Glomerular visceral epithelial cell (primary cell): ENCODE measurements around the gene SYT7.

Source experiments
- DNase-seq: peaks from one replicate; pipeline ENCODE4 v3.0.0-alpha.2; 2016; ENCODE audit errors: extremely low spot score

The SYT7 gene

DNA sequence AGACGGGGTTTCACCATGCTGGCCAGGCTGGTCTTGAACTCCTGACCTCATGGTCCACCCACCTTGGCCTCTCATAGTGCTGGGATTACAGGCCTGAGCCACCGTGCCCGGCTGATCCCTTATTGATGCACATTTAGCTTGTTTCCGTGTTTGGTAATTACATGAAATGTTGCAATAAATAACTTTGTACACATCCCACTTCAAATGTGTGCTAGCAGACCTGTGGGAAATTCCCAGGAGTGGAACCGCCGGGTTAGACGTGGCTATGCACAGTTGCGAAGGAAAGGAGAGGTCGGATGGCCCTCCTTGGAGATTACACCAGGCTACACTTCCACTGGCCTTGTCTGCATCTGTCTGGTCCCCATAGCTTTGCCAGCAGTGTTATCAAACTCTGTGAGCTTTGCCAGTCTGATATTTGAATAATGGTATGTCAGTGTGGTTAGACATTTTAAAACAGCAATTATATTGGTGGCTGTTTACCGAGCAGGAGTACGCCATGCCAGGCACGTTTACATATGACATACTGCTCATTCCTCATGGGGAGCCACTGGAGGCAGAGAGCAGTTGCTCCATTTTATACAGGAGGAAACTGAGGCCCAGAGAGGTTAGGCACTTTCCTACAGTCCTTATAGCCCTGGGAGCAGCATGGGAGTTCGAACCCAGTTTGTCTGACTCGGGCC is 27.2 kb upstream of the SYT7 start:
- DNase-seq, result no peak

DNA sequence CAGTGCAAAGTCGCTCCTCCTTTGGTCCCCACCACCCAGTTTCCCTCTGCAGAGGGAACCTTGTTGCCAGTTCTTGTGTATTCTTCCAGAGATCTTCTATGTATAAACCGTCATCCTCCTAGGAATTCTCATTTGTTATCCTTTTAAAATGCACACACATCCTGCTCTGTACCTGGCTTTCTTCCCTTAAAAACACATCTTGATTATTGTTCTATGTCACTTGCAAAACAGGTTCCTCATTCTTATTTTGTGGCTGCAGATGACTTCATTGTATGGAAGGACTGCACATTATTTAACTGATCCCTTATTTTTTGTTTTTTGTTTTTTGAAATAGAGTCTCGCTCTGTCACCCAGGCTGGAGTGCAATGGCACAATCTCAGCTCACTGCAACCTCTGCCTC is 26.6 kb upstream of the SYT7 start:
- DNase-seq, result no peak

DNA sequence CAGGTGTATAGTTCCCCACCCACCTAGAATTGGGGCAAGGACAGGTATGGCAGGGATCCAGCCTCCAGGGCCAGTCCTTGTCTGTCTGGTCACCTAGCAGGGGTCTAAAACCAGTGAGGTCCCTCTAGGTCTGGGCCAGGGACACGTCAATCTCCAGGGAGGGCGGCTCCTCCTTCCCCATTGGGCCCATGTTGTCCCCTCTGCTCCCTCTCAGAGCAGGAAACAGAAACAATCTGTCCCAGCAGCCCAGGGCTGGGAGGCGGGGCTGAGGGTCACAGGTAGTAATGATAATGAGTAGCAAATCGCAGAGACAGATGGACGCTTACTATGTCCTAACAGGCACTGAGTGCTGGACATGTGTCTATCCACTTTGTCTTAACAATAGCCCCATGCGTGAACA is 22.8 kb upstream of the SYT7 start:
- no peak for DNase-seq

DNA sequence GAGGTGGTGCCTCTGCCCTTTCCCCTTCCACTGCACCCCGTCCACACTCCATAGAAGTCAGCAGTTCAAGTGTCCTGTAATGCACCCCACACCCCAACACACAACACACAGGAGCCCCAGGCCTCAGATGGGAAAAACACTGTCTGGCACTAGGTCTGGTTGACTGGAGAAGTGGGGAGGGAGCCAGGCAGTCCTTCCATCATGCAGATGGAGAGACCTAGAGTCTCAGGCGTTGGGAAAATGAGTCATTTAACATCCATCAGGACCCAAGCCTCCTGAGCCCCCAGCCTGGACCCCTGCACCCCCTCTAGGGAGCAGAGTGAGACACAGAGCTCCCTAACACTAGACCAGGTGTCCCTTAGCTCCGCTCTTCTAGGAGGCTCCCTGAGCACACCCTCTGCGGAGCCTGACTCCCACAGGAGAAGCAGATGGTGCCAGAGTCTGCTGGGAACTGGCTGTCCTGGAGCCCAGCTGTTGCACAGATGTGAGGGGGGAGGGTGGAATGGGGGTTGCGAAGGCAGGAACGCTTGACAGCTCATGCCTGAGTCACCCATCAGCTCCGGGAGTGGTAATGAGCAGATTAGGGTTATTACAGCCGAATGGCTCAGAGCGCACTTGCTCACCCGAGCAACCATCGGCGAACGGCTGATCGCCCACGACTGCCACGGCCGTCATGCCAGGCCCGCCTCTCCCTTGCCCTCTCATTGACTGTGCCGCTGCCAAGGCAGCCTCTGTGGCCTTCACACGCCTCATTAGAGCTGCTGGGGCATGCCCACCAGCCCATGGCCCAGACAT is 22.1 kb upstream of the SYT7 start:
- DNase-seq, result peak; percentile 90

DNA sequence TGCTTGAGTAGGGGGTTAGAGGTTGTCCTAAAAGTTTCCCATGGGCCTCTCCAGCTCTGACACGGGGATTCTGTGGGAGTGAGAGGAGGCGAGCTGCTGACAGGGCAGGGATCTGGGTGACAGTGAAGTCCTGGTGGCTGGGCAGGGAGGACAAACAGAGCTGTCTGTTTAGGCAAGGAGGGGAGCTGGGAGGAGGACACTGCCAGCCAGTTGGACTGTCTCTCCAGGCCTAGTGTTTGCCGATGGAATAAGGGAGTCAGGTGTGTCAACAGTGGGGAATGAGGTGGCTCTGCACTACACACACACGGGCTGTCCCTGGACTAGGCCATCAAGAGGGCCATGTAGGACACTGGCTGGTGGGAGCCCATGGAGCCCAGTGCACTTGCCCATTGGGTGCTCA is 20.6 kb upstream of the SYT7 start:
- no peak for DNase-seq

DNA sequence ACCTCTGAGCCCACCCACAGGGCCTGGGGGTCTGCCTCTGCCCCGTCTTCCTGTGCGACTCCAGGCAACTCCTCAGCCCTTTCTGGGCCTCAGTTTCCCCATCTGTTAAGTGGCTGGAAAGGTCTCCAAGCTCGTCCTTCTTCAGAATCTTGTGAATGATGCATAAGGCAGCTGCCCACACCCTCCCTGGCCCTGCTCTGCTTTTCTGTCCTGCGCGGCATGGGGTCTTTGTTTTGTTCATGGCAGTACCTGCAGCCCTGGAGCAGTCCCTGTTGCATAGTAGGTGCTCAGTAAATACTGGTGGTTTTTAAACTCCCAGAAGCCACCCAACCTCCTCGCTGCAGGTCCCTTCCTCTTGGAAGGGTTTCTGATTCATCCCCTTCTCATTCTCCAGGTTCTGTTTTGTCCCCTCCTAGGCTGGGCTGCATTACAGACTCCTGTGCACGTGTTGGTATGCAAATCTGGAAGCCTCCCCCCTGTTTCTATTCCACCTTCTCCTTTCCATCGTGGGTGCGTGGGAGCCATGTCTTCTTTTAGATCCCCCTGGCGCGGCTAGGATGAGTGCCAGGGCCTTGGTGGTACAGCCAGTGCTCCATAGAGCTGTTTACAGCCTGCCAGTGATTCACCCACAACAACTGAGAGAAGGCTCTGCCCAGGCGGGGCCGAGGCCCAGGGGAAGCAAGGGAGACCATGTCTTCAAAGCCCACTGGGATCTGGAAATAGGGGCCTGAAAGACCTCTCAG is 19.3 kb upstream of the SYT7 start:
- no peak for DNase-seq

DNA sequence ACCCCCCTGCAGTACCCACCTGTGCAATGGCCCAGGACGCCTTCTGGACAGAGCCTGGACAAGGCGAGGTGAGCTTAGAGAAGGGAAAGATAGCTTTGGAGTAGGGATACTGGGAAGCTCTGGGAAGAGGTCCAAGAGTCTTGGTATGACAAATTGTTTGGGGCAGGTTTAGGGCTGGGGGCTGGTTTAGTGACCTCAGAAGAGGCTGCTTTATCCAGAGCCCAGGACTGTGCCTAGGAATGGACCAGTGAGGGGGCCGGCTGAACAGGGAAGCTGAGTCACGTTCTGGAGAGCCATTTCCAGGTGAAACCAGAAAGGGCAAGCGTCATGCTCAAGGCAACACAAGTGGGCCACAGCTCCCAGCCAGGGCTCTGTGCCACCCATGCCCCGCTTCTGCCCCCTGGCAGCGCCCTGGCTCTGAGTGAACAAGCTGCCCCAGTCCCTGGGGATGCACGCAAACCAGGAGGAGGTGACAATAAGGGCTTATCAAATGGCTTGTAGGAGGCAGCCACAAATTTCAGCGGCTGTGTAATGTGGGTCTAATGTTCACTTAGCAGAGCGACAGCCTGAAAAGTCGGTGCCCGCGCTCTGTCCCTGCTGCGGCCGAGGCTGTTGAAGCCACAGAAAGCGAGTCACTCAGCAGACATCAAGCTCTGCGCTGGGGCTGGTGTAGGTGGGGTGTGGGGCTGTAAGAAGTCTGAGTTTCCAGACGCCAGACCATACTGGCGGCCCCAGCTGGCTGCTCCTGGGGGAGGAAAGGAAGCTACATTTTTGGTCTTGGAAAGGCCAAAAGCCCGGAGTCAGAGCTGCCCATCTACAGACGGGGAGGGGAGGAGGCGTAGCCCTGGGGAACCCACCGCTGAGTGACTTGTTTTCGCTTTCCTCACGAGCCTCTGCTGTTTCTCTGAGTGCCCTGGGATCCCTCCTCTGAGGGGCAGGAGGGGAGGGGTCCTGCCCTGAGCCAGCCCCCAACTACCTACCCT is 18.3 kb upstream of the SYT7 start:
- peak; percentile 38 for DNase-seq

DNA sequence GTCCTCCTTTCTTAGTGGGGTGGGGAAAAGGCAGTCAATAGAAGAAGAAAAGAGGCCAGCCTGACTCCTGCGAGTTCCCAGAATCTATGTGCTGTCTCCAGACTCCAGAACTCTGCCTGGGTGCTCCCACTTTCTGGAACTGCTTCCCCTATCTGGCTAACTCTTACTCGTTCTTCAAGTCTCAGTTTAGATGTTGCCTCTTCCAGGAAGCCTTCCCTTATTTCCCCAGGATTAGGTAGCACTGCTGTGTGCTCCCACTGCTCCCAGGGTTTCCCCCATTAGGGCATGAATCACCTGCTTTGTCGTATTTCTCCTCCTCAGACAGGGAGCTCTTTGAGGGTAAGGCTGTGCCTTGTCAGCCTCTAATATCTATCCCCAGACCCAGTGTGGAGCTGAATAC is 17.5 kb upstream of the SYT7 start:
- DNase-seq, result no peak

DNA sequence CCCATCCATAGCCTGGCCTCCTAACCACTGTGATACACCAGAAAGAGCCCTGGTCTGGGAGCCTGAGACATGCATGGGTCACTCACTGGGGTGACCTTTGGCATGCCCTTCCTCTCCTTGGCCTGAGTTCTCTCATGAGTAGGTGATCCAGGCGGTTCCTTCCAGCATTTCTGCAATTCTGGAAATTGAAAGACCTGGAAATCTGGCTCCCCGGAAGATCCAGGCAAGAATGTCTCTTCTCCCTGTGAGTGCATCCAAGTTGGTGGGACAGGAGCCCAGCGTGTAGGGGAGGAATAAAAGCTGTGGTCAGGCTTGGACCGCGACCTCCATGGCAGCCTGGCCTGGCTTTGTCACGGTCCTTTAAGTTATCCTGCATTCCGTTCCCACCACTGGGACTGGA is 16.1 kb upstream of the SYT7 start:
- DNase-seq, result no peak

DNA sequence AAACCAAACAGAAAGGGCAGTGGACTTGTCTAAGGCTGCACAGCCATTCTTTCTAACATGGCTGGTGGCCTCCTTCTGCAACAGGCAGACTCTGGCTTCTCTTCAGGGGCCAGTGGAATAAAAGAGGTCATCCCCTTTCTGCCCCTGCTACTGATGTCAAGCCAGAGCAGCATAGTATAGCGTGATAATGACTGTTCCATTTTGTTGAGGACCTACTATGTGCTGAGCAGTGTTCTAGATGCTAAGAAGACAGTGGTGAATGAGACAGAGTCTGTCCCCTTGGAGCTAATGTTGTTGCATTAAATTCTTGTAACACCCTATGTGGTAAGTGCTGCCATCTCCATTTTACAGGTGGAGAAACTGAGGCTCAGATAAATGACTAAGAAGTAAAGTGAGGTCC is 15.7 kb upstream of the SYT7 start:
- no peak for DNase-seq

DNA sequence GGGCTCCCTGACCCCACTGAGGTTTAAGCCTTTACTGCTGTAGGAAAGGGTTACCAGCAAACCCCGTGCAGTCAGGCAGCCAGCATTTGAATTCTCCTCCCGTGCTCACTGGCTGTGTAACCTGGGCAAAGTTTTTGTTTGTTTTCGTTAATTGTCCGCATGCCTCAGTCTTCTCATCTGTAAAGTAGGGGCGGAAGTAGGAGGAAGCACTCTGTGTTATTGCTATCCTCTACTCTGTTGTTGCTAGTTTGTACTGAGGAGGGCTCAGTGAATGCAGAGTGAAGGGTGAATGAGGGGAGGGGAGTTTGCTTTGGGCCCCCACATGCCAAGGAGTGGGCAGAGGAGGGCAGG is 14.0 kb upstream of the SYT7 start:
- no peak for DNase-seq

DNA sequence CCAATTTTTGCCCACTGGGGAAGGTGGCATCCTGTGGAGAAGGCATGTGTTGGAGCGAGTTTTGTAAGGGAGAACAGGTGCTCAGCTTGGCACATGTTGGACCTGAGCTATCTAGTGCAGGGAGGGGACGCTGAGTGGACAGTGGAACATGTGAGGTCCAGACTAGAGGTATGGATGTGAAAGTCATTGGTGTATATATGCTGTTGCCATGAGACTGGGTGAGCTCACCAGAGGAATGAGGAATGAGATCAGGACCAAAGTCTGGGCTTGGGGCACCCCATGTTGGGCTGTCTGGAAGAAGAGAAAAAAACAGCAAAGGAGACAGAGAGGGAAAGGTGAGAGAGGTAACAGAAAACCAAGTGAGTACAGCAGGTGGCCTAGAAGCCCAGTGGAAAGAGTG is 12.3 kb upstream of the SYT7 start:
- no peak for DNase-seq

DNA sequence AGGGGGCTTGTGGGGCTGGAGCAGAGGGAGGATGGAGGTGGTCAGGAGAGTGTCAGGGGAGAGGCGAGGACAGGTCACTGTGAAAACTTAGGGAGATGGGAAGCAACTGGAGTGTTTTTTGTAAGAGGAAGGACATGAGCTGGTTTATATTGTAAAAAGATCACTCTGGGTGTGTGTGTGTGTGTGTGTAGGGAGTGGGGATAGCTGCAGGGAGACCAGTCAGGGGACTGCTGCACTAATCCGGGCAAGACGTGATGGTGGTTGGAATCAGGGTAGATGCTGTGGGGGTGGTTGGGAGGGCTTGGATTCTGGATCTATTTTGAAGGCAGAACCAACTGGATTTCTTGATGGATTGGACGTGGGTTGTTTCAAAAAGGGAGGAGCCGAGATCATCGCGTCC is 11.3 kb upstream of the SYT7 start:
- DNase-seq, result no peak

DNA sequence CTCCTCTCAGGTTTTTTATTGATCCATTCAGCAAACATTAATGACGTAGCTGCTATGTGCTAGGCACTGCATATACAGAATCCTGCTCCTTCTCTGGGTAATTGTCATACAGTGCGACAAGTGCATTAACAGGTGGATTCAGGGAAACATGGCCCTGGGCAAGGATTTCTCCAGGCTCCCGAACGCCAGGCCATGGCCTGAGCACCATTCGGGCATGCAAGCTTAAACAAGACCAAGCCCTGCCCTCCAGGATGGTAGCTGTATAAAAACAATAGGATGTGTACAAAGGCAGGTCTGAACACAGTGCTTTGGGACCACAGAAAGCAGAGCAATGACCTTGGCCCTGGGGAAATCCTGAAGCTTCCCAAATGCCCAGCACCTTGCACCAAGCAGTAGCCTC is 9.1 kb upstream of the SYT7 start:
- DNase-seq, result no peak

DNA sequence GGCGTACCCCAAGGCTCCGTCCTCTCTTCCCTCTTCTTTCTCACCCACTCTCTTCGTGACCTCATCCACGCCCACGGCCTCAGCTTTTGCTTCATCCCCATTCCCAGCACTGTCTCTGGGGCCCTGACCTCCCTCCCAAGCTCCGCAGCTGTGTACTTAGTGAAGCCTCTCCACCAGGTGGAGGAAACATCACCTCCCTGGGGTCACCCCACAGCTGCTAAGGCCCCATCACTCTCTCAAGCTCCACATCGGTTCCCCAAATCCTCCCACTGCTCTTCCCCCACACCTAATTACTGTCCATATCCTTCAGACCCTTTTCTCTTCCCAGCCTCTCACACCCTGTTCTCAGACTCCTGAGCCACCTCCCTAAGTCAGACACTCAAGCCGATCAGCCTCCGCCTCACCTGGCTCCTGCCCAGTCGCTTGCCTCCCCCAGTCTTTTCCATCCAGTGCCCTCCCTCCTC is 7.9 kb upstream of the SYT7 start:
- no peak for DNase-seq

DNA sequence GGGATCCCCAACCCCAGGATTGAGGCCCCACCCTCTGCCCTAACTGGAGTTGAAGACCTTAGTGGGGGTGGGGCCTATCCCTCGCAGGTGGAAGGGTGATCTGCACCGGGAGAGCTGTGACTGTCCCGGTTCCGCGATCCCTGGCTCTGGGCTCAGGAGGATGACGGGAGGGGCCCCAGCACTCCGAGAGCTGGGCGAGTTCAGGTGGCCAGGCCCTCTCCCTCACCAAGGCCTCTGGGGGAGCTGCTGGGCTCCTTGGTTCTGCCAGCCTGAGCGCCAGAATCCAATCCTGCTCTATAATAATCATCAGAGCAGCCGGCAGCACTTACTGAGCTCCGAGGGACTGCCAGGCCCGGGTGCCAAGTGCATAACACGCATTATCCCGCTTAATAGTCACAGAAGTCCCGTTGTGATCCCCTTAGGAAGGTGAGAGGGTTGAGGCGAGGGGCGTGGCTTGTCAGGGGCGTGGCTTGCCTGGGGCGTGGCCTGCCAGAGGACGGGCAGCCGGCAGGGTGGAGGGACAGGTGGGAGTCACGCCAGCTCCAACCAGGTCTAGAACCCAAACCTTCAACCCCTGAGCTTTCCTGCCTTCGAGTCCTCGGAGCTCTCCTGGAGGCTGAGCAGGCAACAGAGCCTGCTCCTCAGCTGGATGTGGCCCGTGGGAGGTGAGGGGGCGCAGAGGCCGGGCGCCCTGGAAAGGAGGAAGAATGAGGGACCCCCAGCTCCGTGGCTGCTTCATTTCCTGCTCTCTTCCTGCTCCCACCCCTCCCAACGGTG is 7.3 kb upstream of the SYT7 start:
- peak; percentile 10 for DNase-seq

DNA sequence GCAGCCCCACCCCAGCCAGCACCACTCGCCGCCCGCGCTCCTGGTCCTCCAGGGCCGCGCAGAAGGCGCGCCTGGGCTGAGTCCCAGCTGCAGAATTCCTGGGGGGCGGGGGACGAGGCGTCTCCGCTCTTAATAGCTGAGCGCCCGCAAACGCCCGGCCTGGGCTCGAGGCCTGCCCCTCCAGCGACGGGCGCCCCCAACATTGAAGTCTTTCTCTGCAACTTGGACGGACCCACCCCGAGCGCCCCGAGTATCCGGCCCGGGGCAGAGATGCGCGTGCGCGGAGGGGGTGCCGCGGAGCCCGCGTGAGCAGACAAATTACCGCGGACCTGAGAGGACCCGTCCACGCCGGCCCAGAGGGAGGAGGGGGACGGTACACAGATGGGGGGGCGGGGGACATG is 6.7 kb upstream of the SYT7 start:
- no peak for DNase-seq

DNA sequence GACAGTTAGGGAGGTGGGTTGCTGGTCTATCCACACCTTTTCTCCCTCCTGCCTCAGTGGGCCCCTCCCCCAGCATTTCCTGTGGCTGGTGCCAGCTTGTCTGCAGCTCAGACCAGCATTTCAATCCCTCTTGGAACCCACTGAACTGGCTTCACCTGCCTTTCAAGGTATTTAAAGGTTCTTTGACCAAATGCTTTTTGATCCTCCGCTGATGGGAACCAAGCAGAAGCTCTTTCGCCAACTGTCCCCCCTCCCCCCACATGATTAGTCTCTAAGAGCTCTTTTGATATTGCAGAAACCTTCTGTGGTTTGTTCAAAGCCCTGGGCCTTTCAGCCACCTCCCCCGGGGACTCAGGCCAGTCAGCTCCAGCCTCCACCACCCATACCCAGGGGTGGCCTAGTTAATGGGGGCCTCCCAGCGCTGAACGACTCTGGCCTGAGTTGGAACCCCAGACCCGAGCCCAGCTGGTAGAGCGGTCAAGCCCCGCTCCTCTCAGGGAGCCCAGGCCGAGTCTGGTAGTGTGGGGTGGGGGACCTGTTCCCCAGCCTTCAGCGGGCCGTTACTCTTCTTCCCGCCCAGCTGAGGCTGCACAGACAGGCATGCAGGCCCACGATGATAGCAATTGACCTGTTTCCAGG is 6.0 kb upstream of the SYT7 start:
- no peak for DNase-seq

DNA sequence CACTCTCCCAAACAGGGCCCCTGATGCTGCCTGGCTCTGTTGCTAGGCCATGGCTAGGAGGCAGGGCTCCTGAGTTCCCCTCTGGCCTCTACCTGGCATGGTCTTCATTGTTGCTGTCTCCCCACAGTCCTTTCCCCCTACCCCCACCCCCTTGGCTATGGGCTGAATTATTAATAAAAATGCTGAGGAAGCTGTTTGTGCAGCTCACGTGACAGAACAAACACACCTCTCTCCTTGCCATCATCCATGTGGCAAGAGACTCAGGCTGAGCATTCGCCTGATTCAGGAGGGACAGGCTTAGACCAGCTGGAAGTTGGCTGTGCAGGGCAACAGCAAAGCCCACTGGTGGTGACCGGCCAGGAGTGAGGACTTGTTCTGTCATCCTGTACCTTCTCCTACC is 4.2 kb upstream of the SYT7 start:
- DNase-seq, result no peak

DNA sequence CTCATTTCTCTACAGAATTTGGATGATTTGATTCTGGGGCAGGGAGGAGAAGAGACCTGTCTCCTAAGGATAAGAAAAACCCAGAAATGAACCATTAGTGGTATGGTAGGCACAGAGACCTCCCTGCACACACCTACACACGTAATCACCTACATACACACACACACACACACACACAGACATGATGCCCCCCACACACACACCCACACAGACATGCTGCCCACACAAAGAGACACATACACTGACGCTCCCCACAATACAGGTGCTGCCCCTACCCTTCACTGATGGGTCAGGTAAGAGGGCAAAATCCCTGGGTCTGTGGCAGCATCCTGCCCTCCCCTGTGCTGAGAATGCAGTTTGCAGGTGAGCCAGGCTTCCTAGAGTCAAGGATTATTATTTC is 1.1 kb upstream of the SYT7 start:
- no peak for DNase-seq
